ENCODE data around the gene KRTAP10-11. TPM values are rescaled to one million over a fixed set of nuclear protein-coding genes. Genes with fewer than 3 reads are reported as not detected.
"Not testable (repeated sequence)": the region's sequence is repeated elsewhere in the genome, so short reads cannot be mapped to it uniquely, and the experiment has no call there.

KRTAP10-11 gene
- total and polyA plus RNA-seq, 9 donors, result not detected

DNA sequence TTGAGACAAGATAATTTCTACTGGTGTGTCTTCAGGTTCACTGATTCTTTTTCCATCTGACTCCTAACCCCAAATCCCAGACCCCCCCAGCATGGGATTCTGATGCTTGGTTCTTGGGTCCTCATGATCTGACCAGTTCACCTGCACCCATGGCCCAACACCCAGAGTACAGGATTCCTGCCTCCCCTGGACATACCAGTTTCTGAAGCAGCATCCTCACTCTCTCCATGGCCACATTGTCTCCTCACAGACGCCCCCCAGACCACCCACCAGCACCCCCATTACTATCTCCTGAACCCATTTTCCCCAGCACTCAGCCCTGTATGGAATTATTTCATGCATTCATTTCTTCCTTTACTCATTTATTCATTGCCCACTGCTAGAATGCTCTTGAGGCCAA is 10.7 kb downstream of the KRTAP10-11 start:
- no peaks in the 10 kb centered on the region for H3K36me3 ChIP-seq
- H3K4me3 ChIP-seq, result no peak overlapping the region
- H3K27me3 ChIP-seq, result no peaks in the 10 kb centered on the region
- DNase-seq, result no peak
- TF ChIP-seq EP300 (IDR thresholded peaks at IDR 0.05), result no peak
- TF ChIP-seq POLR2A (IDR thresholded peaks at IDR 0.05), result no peak
- TF ChIP-seq, protein P1, sequence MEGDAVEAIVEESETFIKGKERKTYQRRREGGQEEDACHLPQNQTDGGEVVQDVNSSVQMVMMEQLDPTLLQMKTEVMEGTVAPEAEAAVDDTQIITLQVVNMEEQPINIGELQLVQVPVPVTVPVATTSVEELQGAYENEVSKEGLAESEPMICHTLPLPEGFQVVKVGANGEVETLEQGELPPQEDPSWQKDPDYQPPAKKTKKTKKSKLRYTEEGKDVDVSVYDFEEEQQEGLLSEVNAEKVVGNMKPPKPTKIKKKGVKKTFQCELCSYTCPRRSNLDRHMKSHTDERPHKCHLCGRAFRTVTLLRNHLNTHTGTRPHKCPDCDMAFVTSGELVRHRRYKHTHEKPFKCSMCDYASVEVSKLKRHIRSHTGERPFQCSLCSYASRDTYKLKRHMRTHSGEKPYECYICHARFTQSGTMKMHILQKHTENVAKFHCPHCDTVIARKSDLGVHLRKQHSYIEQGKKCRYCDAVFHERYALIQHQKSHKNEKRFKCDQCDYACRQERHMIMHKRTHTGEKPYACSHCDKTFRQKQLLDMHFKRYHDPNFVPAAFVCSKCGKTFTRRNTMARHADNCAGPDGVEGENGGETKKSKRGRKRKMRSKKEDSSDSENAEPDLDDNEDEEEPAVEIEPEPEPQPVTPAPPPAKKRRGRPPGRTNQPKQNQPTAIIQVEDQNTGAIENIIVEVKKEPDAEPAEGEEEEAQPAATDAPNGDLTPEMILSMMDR (IDR thresholded peaks at IDR 0.05), result no peak
- intact Hi-C loops (cut with DNase I), result no loop called here
- WGBS, 3 donors, result 45 to 54% (median 48%) methylated on average over 1 of the region's 1 CpG
- H3K9me3 ChIP-seq, result no peaks in the 10 kb centered on the region
- H3K4me1 ChIP-seq (ENCODE audit: insufficient read depth), result no peaks in the 10 kb centered on the region
- H3K27ac ChIP-seq, result no peak overlapping the region

- H3K9me3 ChIP-seq, result no peaks in the 10 kb centered on the region
- H3K27ac ChIP-seq, result no peak within 1 kb of the TSS
- no peaks in the 10 kb centered on the region for H3K4me1 ChIP-seq (ENCODE audit: insufficient read depth)
- WGBS, 3 donors, result 75 to 77% (median 77%) methylated on average over 26 of the region's 26 CpGs
- H3K36me3 ChIP-seq, result no peaks in the 10 kb centered on the region
- DNase-seq, result no peak
- no peak within 1 kb of the TSS for H3K4me3 ChIP-seq
- TF ChIP-seq POLR2A (IDR thresholded peaks at IDR 0.05) (no peak), EP300 (IDR thresholded peaks at IDR 0.05) (no peak)
- TF ChIP-seq, protein P1 (IDR thresholded peaks at IDR 0.05), result no peak
- H3K27me3 ChIP-seq, result no peaks in the 10 kb centered on the region
- intact Hi-C loops (cut with DNase I), result no loop called here
These were observed 11.7 kb downstream of the KRTAP10-11 start, which contains the start of gene KRTAP12-3 for GRCh38 chr21:44657635-44658540. Gene KRTAP12-3, plus strand, starts transcription at chr21:44657932. Its CDS starts 48 bp downstream, at chr21:44657980.

DNA sequence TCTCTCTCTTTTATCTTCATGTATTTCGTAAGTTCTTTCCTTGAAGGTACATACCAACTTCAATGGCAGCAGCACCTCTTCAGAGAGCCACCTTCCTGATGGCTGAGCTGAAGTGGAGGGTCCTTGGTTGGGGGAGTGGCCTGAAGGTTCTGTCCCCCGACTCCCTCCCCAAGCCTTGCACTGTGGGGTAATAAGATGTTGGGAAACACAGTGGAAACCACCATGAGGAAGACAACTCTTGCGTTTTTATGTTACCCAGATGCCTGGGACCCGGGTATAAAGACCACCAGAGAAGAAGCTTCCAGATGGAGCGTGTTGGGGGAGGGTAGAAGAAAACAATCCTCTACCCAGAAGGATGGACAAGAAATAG is 12.3 kb downstream of the KRTAP10-11 start:
- intact Hi-C loops (cut with DNase I), result no loop called here
- Histone ChIP-seq H3K36me3 (no peaks in the 10 kb centered on the region), H3K27ac (no peak overlapping the region), H3K4me1 (ENCODE audit: insufficient read depth) (no peaks in the 10 kb centered on the region), H3K9me3 (no peaks in the 10 kb centered on the region), H3K27me3 (no peaks in the 10 kb centered on the region), H3K4me3 (no peak overlapping the region)
- DNase-seq, result no peak
- TF ChIP-seq, protein P1 (IDR thresholded peaks at IDR 0.05), result no peak
- TF ChIP-seq POLR2A (IDR thresholded peaks at IDR 0.05) (no peak), EP300 (IDR thresholded peaks at IDR 0.05) (no peak)
- 73 to 83% (median 76%) methylated on average over 5 of the region's 5 CpGs for WGBS, 3 donors

- H3K9me3 ChIP-seq, result no peaks in the 10 kb centered on the region
- TF ChIP-seq, protein P1 (IDR thresholded peaks at IDR 0.05), result no peak
- no peak for TF ChIP-seq EP300 (IDR thresholded peaks at IDR 0.05)
- 47 to 62% (median 50%) methylated on average over 11 of the region's 11 CpGs for WGBS, 3 donors
- DNase-seq, result no peak
- intact Hi-C loops (cut with DNase I), result no loop called here
- H3K4me3 ChIP-seq, result no peak overlapping the region
- no peak overlapping the region for H3K27ac ChIP-seq
- no peaks in the 10 kb centered on the region for H3K27me3 ChIP-seq
- H3K36me3 ChIP-seq, result no peaks in the 10 kb centered on the region
- no peaks in the 10 kb centered on the region for H3K4me1 ChIP-seq (ENCODE audit: insufficient read depth)
These were observed 12.8 kb downstream of the KRTAP10-11 start for GRCh38 chr21:44658913-44659595.

- 42 to 50% (median 47%) methylated on average over 7 of the region's 7 CpGs for WGBS, 3 donors
- intact Hi-C loops (cut with DNase I); DNase-seq: not testable (repeated sequence)
These were observed 15.4 kb downstream of the KRTAP10-11 start for GRCh38 chr21:44661567-44661966.

More at GRCh38 chr21:44661567-44661966, 15.4 kb downstream of the KRTAP10-11 start:
- H3K36me3 ChIP-seq; H3K9me3 ChIP-seq; H3K27me3 ChIP-seq; H3K4me3 ChIP-seq; H3K4me1 ChIP-seq (ENCODE audit: insufficient read depth); H3K27ac ChIP-seq: not testable (repeated sequence)
